ENCODE measurements around the gene RINT1. TPM values are rescaled to one million over a fixed set of nuclear protein-coding genes. Genes with fewer than 3 reads are reported as not detected.

The RINT1 gene
- 10 to 100 TPM; 17.3 to 30.5 (median 20.3) TPM for total RNA-seq

DNA sequence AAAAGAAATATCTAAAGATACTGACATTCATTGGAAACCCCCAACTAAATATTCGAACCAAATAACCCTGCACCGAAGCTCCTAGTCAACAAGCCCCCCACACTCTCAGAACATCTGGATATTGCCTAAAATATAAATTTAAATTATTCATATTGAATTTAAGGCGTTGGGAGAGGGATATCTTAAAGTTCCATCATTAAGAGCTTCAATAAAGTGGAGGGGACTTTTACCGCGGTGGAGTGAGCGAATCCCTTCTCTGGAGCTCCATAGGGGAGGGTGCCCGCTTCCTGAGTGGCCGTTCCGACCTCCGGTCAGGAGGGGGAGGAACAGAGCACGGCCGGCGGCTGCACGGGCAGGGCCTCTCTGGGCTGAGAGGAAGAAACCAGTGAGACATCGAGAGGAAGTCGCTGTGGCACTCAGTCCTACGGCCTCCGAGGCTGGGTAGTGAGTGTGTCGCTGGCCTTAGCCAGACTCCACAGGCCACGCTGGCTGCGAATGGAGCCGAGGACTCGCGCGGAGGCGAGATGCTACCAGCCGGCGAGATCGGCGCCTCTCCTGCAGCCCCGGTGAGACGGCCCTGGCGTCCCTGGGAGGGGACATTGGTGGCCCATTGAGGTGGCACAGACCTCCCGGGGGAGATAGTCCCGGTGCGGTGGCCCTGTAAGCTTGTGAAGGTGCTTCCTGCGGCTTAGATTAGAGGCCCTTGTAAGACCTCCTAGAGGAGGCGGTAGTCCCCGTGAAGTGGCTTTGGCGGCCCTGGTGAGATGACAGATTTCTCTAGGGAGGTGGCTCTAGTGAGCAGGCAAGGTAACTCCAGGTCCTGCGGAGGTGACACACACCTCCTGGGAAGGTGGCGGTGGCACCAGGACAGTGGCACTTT, at the start of gene RINT1:
Gene RINT1 (plus strand): TSS at position 410 of the 880 bp plus-strand sequence. CDS start 115 bp downstream, at position 525.
- H3K4me1 ChIP-seq: peaks cover 0 to 15% (median 6%) of the 10 kb centered on the region in 4 donors
- peaks cover 0 to 11% (median 0%) of the 10 kb centered on the region in 3 donors for H3K36me3 ChIP-seq
- peak; percentile 89 to 96 (median 92) for DNase-seq
- TF ChIP-seq POLR2A (IDR thresholded peaks at IDR 0.05): peak; percentile 71 to 93
- TF ChIP-seq, protein P1, sequence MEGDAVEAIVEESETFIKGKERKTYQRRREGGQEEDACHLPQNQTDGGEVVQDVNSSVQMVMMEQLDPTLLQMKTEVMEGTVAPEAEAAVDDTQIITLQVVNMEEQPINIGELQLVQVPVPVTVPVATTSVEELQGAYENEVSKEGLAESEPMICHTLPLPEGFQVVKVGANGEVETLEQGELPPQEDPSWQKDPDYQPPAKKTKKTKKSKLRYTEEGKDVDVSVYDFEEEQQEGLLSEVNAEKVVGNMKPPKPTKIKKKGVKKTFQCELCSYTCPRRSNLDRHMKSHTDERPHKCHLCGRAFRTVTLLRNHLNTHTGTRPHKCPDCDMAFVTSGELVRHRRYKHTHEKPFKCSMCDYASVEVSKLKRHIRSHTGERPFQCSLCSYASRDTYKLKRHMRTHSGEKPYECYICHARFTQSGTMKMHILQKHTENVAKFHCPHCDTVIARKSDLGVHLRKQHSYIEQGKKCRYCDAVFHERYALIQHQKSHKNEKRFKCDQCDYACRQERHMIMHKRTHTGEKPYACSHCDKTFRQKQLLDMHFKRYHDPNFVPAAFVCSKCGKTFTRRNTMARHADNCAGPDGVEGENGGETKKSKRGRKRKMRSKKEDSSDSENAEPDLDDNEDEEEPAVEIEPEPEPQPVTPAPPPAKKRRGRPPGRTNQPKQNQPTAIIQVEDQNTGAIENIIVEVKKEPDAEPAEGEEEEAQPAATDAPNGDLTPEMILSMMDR (IDR thresholded peaks at IDR 0.05): peak; percentile 21 to 69 (median 52)
- no peaks in the 10 kb centered on the region for H3K9me3 ChIP-seq
- peak within 1 kb of the TSS; percentile 83 to 88 (median 84) for H3K27ac ChIP-seq
- H3K4me3 ChIP-seq: peak within 1 kb of the TSS; percentile 63 to 79 (median 72)
- H3K27me3 ChIP-seq: no peaks in the 10 kb centered on the region

DNA sequence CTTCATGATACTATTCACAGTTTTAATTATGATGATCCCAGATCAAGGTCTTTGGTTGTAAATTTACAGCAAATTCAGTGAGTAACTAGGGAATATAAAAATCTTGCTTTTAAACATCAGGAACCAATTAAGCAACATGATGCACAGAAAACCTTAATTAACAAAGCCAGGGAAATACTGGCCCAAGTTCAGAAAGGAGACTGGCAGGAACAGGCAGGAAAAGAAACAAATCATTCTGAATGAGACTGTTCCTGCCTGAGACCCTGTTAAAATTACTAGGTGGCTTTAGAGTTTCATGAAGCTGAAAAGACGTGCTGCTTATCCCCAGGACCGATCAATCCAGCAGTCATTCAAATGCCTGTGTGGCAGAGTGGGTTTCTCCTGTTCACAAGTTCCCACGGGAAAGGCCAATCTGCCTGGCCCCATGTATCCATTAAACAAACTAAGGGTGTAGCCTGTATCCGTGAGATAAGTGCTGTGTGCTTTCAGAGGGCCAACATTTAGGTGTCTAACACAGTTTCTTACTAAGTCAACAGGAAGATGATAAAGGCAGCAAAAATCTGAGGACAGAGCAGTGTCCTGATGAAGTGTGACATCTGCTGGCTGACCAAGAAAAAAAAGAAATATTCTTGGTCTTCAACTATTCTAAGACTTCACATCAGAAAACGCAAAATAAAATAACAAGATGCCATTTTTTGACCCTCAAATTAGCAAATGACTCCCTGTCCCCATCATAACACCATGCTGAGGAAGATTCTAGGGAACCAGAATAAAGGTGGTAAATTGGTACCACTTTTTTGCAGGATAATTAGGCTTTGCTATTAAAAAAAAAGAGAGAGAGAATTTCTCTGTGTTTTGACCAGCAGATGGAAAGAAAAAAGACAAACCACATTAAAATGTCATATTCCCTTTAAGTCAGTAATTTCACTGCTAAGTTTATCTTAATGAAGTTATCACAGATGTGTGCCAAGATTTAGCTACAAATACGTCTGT, 44.1 kb upstream of the RINT1 start:
- Histone ChIP-seq H3K27me3 (no peaks in the 10 kb centered on the region), H3K27ac (no peak overlapping the region), H3K4me1 (no peaks in the 10 kb centered on the region), H3K4me3 (no peak overlapping the region), H3K9me3 (no peaks in the 10 kb centered on the region), H3K36me3 (peaks cover 0 to 10% (median 0%) of the 10 kb centered on the region in 3 donors)
- DNase-seq: no peak
- no peak for TF ChIP-seq POLR2A (IDR thresholded peaks at IDR 0.05)
- TF ChIP-seq, protein P1 (IDR thresholded peaks at IDR 0.05): peak in 4 of 6 experiments; percentile 42 to 52 (median 46)

DNA sequence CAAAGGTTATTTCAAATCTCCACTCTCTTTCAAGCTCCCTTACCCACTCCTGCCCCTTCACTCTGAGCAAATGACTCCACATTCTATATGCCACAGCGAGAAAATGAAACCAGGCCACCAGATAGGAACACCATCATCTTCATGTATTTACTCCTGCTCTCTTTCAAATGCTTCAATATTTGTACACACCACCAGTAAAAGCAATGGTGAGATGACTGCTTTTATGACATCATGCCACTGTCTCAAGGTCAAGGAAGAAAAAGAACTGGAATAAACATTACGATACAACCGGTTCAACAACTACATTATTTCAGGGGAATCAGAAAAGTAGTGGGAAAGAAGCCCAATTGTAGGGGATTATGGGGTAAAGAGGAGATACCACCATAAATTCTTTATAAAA, 42.6 kb upstream of the RINT1 start:
- TF ChIP-seq, protein P1 (IDR thresholded peaks at IDR 0.05): no peak
- TF ChIP-seq POLR2A (IDR thresholded peaks at IDR 0.05): no peak
- Histone ChIP-seq H3K27me3 (no peaks in the 10 kb centered on the region), H3K27ac (no peak overlapping the region), H3K9me3 (no peaks in the 10 kb centered on the region), H3K4me3 (no peak overlapping the region), H3K4me1 (no peaks in the 10 kb centered on the region), H3K36me3 (peaks cover 0 to 10% (median 0%) of the 10 kb centered on the region in 3 donors)
- no peak for DNase-seq

DNA sequence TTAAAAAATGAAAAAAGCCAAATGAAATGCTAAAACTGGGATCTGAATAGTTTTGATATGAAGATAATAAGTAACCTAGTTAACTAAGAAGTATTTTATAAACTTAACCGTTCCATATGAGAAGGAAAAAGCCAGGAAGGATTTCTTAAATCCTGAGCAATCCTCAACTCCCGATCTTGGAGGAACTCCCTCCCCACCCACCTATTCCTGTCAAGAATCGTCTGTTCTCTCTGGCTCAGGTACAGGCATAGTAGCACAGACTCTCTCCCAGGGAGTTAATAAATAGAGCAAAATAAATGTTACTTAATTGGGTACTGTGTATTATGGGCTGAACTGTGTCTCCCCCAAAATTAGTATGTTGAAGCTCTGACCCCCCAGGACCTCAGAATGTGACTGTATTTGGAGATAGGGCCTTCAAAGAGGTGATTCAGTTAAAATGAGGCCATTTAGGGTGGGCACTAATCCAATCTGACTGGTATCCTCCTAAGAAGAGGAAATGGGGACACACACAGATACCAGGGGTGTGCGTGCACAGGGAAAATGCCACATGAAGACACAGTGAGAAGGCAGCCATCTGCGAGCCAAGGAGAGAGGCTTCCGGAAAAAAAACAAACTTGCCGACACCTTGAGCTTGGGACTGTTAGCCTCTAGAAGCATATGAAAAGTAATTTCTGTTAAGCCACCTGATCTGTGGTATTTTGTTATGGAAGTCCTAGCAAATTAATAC, 38.6 kb upstream of the RINT1 start:
- Histone ChIP-seq H3K36me3 (no peaks in the 10 kb centered on the region), H3K27me3 (no peaks in the 10 kb centered on the region), H3K4me3 (no peak overlapping the region), H3K4me1 (no peaks in the 10 kb centered on the region), H3K9me3 (no peaks in the 10 kb centered on the region), H3K27ac (no peak overlapping the region)
- TF ChIP-seq POLR2A (IDR thresholded peaks at IDR 0.05): no peak
- TF ChIP-seq, protein P1 (IDR thresholded peaks at IDR 0.05): no peak
- no peak for DNase-seq

DNA sequence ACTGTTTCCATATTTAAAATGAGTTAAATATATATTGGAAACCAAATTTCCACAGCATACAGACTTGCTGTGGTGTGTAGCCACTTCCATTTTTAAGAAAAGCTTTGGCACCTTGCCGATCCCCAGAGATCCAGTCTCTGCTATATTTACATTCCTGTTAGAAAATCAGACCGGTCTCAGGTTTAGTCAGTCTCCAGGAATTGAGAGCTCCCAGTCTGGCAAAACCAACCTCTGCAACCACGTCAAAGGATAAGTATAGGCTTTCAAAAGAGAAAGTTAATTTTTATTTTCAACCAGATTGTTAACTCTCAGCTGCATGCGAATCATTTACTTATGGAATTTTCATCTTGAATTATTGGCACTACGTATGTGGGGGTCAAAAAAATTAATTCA, 38.1 kb upstream of the RINT1 start:
- peak overlapping the region in 1 of 4 donors; percentile 26 for H3K27ac ChIP-seq
- DNase-seq: no peak
- H3K9me3 ChIP-seq: no peaks in the 10 kb centered on the region
- no peaks in the 10 kb centered on the region for H3K36me3 ChIP-seq
- H3K4me3 ChIP-seq: no peak overlapping the region
- TF ChIP-seq POLR2A (IDR thresholded peaks at IDR 0.05): no peak
- TF ChIP-seq, protein P1 (IDR thresholded peaks at IDR 0.05): no peak
- H3K27me3 ChIP-seq: no peaks in the 10 kb centered on the region
- H3K4me1 ChIP-seq: no peaks in the 10 kb centered on the region
